Measurements from ENCODE around the gene GLI1. TPM values are rescaled to one million over a fixed set of nuclear protein-coding genes. Genes with fewer than 3 reads are reported as not detected.

Gene GLI1
- total RNA-seq, 4 donors from 2014 or later: 1.5 to 3.7 (median 2.9) TPM; not detected in 1

- no peak for TF ChIP-seq CTCF (IDR thresholded peaks at IDR 0.05; ENCODE audit: low read depth)
Measured at GRCh38 chr12:57481671-57482070, 22.1 kb downstream of the GLI1 start.

GRCh38 chr12:57483466-57483865, 23.9 kb downstream of the GLI1 start:
- no peak for TF ChIP-seq CTCF (IDR thresholded peaks at IDR 0.05; ENCODE audit: low read depth)

- TF ChIP-seq CTCF (IDR thresholded peaks at IDR 0.05; ENCODE audit: low read depth): no peak
Measured at GRCh38 chr12:57485695-57486094, 26.1 kb downstream of the GLI1 start.

DNA sequence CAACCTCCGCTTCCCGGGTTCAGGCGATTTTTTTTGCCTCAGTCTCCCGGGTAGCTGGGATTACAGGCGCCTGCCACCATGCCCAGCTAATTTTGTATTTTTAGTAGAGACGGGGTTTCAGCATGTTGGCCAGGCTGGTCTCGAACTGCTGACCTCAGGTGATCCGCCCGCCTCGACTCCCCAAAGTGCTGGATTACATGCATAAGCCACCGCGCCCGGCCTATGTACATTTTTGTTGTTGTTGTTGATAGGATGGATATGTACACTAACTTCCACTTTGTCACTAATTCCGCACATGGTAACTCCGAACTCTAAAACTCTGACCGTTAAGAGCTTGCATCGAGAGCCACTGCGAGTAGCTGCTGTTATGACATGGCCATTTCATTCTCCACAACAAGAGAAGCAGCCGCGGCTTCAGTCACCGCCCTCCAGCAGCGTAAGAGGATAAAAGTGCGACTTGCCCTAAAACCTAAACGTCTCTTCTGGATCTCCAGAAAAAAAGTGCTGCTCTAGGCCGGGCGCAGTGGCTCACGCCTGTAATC, 27.5 kb downstream of the GLI1 start:
- no peak for TF ChIP-seq CTCF (IDR thresholded peaks at IDR 0.05; ENCODE audit: low read depth)

DNA sequence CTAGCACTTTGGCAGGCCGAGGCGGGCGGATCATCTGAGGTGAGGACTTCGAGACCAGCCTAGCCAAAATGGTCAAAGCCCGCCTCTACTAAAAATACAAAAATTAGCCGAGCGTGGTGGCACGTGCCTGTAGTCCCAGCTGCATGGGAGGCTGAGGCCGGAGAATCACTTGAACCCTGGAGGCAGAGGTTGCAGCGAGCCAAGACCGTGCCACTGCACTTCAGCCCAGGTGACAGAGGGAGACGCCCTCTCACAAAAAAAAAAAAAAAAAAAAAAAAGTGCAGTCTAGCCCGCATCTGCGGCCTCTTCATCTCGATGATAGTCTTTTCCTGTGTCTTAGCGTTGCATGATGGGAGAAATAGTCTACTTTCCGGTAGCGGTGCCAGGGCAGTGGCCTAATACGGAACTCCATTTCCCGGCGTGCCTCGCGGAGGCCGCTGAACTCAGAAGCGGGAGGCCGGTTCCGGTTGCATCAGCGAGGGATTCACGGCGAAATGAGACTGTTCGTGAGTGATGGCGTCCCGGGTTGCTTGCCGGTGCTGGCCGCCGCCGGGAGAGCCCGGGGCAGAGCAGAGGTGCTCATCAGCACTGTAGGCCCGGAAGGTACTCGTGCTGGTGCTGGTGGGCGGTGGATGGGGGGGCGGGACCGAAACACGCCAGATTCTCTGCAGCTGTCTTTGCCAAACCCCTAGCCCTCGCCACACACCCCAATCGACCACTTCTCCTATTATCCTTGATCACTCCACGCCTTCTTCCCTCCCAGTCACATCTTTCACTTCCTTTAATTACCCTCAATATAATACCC, 28.2 kb downstream of the GLI1 start, which contains the start of gene MARS1:
TSS of gene MARS1 (plus strand) at position 472 of the 805 bp plus-strand sequence. CDS start at position 495, 23 bp downstream.
- no peak for TF ChIP-seq CTCF (IDR thresholded peaks at IDR 0.05; ENCODE audit: low read depth)

DNA sequence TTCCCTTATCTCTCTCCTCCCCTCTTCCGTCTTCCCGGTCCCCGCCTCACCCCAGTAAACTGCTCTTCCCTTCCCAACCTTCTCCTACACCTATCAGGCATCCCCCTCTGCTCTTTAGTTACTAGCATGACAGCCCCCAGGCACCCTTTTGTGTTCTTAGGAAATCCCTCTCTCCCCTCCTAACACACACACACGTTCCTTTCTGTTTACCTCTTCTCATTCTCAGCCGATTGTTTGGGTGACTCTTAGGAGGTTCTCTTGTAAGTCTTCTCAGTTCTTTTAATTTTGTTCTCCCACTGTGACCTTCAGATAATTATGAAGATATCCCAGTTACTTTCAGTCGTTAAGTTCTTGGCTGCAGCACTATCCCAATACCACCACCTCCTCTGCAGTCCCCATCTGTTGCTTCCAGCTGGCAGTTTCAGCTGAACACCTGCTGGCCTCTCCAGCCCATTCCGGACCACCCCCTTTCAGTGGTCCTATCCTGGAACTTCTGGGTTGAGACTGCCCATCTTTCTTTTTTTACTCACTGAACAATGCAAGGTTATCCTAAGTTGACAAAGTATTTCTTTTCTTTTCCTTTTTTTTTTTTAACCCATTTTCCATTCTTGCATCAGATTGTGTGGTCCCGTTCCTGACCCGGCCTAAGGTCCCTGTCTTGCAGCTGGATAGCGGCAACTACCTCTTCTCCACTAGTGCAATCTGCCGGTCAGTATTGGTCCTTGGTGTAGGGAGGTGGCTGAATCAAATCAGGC, 29.0 kb downstream of the GLI1 start:
- no peak for TF ChIP-seq CTCF (IDR thresholded peaks at IDR 0.05; ENCODE audit: low read depth)

DNA sequence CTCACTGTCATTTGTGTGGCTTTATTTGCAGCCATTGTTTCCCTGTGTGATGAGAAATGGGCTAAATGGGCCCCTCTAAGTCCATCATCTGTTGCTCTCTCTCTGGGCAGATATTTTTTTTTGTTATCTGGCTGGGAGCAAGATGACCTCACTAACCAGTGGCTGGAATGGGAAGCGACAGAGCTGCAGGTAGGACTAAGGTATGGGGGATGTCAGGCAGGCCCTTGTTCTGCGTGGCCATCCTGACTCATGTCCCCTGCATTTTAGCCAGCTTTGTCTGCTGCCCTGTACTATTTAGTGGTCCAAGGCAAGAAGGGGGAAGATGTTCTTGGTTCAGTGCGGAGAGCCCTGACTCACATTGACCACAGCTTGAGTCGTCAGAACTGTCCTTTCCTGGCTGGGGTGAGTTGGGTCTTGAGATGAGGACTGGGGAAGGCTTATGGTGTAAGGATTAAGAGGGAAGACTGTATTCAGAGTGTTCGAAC, 29.6 kb downstream of the GLI1 start:
- TF ChIP-seq CTCF (IDR thresholded peaks at IDR 0.05; ENCODE audit: low read depth): no peak
